Stomach (tissue), 9 donors: Measurements from ENCODE around the gene DLL4. TPM values are rescaled to one million over a fixed set of nuclear protein-coding genes. Genes with fewer than 3 reads are reported as not detected.

Experiments used
- DNase-seq, 2 donors: peaks; one replicate each; pipeline versions ENCODE4 v3.0.0 to v3.0.0-alpha.2; 2013 to 2019
- H3K27ac ChIP-seq, 5 donors: fragments of 200-600 bp in 4 of 5; sonication (generic) in 4 of 5; one replicate each; pipeline ENCODE4 v1.5.1; 2013 to 2019; ENCODE audit warnings: mild to moderate bottlenecking in 1 of 5, moderate library complexity in 1 of 5
- H3K27me3 ChIP-seq, 3 donors: fragments of 200-600 bp; sonication (generic); one replicate each; pipeline ENCODE4 v1.5.1; 2017 to 2019; ENCODE audit warnings: mixed run types in 1 of 3
- H3K36me3 ChIP-seq, 4 donors: fragments of 200-600 bp; sonication (generic); 1 replicate in 3 of 4; 2 replicates in 1 of 4; pipeline ENCODE4 v1.5.1; 2016 to 2019
- H3K4me1 ChIP-seq, 4 donors: fragments of 200-600 bp; sonication (generic); one replicate each; pipeline ENCODE4 v1.5.1; 2016 to 2019
- H3K4me3 ChIP-seq, 4 donors: fragments of 200-600 bp; sonication (generic) in 3 of 4; one replicate each; pipeline ENCODE4 v1.5.1; 2016 to 2019; ENCODE audit warnings: mild to moderate bottlenecking in 1 of 4
- H3K9me3 ChIP-seq, 4 donors: fragments of 200-600 bp; sonication (generic); one replicate each; pipeline ENCODE4 v1.5.1; 2016 to 2019
- EP300 ChIP-seq: sonication (generic); formaldehyde crosslinking; IDR thresholded peaks from one replicate; pipeline ENCODE4 v1.6.1; 2017; ENCODE audit warnings: antibody characterized with exemption
- POLR2A ChIP-seq, 4 donors: fragments of 450-650 bp; IDR thresholded peaks; one replicate each; pipeline ENCODE4 v1.6.1; 2016; ENCODE audit warnings: antibody characterized with exemption in 4 of 4, control low read depth in 2 of 4, mild to moderate bottlenecking in 1 of 4, moderate library complexity in 1 of 4
- POLR2AphosphoS5 ChIP-seq, 3 donors: sonication (generic); formaldehyde crosslinking; IDR thresholded peaks; one replicate each; pipeline ENCODE4 v1.6.1; 2016; ENCODE audit warnings: antibody characterized with exemption in 3 of 3
- WGBS, 5 donors: extraction: QIAGEN DNeasy Blood & Tissue Kit in 3 of 5; methylation state at CpG; one replicate each; pipeline versions ENCODE4 v1.1.5 to v1.1.7; 2013 to 2018; 5-methylcytosine and 5-hydroxymethylcytosine counted together
- intact Hi-C: fragments of 100-400 bp; cut with DNase I; formaldehyde crosslinking; loops from one replicate; pipeline ENCODE4 v1.15.1; 2023; ENCODE audit warnings: low total_unique reads
- polyA plus RNA-seq, 3 donors: library from polyadenylated mRNA; stranded (reverse); fragments of 200-250 nt; gene quantifications; one replicate each; pipeline ENCODE4 v1.2.3, GENCODE V29; 2013
- total RNA-seq, 5 donors: library from RNA; depleted of rRNA; stranded (reverse); fragments of >200 nt; gene quantifications; one replicate each; pipeline versions ENCODE4 v1.1.0 to v1.2.3, GENCODE V29; 2014 to 2016
- TF ChIP-seq, protein P1 (sequence below), 7 experiments: fragments of 450-650 bp in 4 of 7; fragments of 200-600 bp in 3 of 7; sonication (generic) in 3 of 7; IDR thresholded peaks; one replicate each; pipeline ENCODE4 v1.5.1; 2016 to 2019; ENCODE audit warnings: antibody characterized with exemption in 7 of 7, control low read depth in 2 of 7, mild to moderate bottlenecking in 1 of 7
- donor health status: healthy with polysubstance abuse.
- donor health status: Bipolar disorder and iron deficiency.
- donor health status: healthy.

The DLL4 gene
- total and polyA plus RNA-seq, 8 donors: 0.56 to 20.0 (median 2.0) TPM

DNA sequence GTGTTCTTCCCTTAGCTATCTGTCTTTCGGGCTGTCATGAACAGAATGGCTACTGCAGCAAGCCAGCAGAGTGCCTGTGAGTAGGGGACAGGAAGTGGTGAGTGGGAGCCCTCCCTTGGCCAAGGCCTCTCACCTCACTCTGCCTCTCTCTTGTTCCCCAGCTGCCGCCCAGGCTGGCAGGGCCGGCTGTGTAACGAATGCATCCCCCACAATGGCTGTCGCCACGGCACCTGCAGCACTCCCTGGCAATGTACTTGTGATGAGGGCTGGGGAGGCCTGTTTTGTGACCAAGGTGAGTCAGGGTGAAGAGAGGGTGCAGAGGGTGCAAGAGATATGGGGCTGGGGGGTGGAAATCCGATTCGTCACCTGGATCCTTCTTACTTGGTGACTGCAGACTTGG, 3.0 kb downstream of the DLL4 start:
- H3K36me3 ChIP-seq: peaks cover 0 to 18% (median 0%) of the 10 kb centered on the region in 4 donors
- peaks cover 10 to 60% (median 50%) of the 10 kb centered on the region in 3 donors for H3K27me3 ChIP-seq
- WGBS, 5 donors: 59 to 82% (median 74%) methylated on average over 8 of the region's 8 CpGs
- TF ChIP-seq, protein P1, sequence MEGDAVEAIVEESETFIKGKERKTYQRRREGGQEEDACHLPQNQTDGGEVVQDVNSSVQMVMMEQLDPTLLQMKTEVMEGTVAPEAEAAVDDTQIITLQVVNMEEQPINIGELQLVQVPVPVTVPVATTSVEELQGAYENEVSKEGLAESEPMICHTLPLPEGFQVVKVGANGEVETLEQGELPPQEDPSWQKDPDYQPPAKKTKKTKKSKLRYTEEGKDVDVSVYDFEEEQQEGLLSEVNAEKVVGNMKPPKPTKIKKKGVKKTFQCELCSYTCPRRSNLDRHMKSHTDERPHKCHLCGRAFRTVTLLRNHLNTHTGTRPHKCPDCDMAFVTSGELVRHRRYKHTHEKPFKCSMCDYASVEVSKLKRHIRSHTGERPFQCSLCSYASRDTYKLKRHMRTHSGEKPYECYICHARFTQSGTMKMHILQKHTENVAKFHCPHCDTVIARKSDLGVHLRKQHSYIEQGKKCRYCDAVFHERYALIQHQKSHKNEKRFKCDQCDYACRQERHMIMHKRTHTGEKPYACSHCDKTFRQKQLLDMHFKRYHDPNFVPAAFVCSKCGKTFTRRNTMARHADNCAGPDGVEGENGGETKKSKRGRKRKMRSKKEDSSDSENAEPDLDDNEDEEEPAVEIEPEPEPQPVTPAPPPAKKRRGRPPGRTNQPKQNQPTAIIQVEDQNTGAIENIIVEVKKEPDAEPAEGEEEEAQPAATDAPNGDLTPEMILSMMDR (IDR thresholded peaks at IDR 0.05): no peak
- TF ChIP-seq POLR2AphosphoS5 (IDR thresholded peaks at IDR 0.05): no peak
- no peak for TF ChIP-seq POLR2A (IDR thresholded peaks at IDR 0.05)
- no peak for TF ChIP-seq EP300
- intact Hi-C loops: no loop called here
- H3K9me3 ChIP-seq: no peaks in the 10 kb centered on the region
- peaks cover 41 to 66% (median 52%) of the 10 kb centered on the region in 4 donors for H3K4me1 ChIP-seq
- DNase-seq: peak in 1 of 2 donors; percentile 63
- H3K27ac ChIP-seq: peak overlapping the region in 3 of 5 donors; percentile 37 to 47 (median 46)
- peak overlapping the region in 3 of 4 donors; percentile 49 to 75 (median 54) for H3K4me3 ChIP-seq

DNA sequence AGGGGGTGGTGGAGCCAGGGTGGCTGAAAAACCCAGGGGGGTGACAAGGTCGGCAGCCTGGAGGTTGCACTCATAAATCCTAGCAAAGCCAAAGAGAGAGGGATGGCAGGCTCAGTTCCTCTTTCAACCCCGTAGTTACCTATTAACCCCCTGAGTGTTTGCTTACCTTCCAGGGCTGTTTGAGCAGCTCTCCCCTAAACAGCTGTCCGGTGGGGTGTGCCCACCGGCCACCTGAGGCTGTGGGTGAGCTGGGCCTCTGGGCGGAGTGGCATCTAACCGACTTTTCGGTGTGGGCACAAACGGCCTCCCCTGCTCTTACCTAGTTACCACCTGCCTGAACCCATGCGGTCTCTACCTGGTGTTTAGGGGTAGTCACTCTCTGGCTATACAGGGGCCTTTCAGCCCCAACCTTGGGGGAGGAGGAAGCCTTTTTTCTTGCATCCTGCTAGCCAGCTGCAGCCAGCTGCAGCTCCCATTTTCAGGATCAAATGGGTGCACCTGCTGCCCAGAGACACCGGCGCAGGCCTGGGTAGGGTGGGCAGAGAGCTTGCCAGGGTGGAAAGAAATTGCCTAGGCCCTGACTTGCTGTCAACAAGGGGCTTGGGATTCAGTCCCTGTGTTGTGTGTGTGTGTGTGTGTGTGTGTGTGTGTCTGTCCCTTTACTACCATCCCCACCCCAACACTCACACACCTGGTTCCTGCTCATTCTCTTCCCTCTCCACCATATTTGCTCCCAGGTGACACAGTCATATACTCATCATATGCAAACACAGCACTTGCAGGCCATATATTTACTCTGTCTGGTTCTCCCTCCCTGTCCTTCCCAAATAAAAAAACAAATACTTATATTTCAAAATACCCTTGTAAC, 3.7 kb downstream of the DLL4 start:
- H3K27ac ChIP-seq: peak overlapping the region in 4 of 5 donors; percentile 1 to 57 (median 42)
- H3K27me3 ChIP-seq: peaks cover 10 to 53% (median 42%) of the 10 kb centered on the region in 3 donors
- WGBS, 5 donors: 45 to 60% (median 49%) methylated on average over 9 to 11 of the region's 11 CpGs
- peaks cover 0 to 18% (median 0%) of the 10 kb centered on the region in 4 donors for H3K36me3 ChIP-seq
- H3K4me1 ChIP-seq: peaks cover 34 to 58% (median 45%) of the 10 kb centered on the region in 4 donors
- no peaks in the 10 kb centered on the region for H3K9me3 ChIP-seq
- intact Hi-C loops: no loop called here
- TF ChIP-seq, protein P1 (IDR thresholded peaks at IDR 0.05): no peak
- TF ChIP-seq POLR2A (IDR thresholded peaks at IDR 0.05) (no peak), EP300 (no peak), POLR2AphosphoS5 (IDR thresholded peaks at IDR 0.05) (no peak)
- DNase-seq: peak in 1 of 2 donors; percentile 69
- H3K4me3 ChIP-seq: peak overlapping the region in 2 of 4 donors; percentile 54 to 75

DNA sequence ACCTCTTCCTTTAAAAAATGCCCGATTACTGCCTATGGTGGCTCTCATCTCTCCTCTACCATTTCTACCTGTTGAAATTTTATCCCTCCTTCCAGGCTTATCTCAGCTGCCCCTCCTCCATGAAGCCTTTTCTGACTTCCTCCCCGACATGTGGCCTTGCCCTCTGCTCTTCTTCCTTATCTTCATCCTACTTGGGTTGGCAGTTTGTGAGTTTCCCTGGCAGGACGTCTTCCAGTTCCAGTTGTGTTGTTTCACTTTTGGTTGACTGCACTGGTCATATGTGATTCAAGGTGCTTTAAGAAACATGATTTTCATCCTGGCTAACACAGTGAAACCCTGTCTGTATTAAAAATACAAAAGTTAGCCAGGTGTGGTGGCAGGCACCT, 4.4 kb downstream of the DLL4 start:
- peaks cover 0 to 18% (median 0%) of the 10 kb centered on the region in 4 donors for H3K36me3 ChIP-seq
- H3K27me3 ChIP-seq: peaks cover 10 to 47% (median 36%) of the 10 kb centered on the region in 3 donors
- H3K27ac ChIP-seq: peak overlapping the region in 4 of 5 donors; percentile 15 to 57 (median 34)
- TF ChIP-seq POLR2AphosphoS5 (IDR thresholded peaks at IDR 0.05): peak in 1 of 3 donors; percentile 8
- TF ChIP-seq, protein P1 (IDR thresholded peaks at IDR 0.05): no peak
- H3K4me1 ChIP-seq: peaks cover 27 to 52% (median 38%) of the 10 kb centered on the region in 4 donors
- no peak for DNase-seq
- intact Hi-C loops: no loop called here
- WGBS, 5 donors: 52 to 65% (median 58%) methylated on average over 3 of the region's 3 CpGs
- peak overlapping the region in 1 of 4 donors; percentile 75 for H3K4me3 ChIP-seq
- no peaks in the 10 kb centered on the region for H3K9me3 ChIP-seq

DNA sequence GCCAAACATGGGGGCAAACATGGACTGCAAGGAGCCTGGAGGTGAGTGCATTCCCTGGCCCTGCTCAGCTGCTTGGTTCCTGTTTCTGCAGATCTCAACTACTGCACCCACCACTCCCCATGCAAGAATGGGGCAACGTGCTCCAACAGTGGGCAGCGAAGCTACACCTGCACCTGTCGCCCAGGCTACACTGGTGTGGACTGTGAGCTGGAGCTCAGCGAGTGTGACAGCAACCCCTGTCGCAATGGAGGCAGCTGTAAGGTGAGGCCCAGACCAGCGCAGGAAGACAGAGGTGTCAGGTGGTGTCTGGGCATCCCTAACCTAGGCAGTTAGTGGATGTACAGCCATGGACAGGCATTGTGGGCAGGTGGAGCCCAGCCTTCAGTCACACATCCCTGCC, 5.3 kb downstream of the DLL4 start:
- Histone ChIP-seq H3K4me1 (peaks cover 18 to 43% (median 29%) of the 10 kb centered on the region in 4 donors), H3K27me3 (peaks cover 10 to 37% (median 27%) of the 10 kb centered on the region in 3 donors), H3K9me3 (no peaks in the 10 kb centered on the region), H3K36me3 (peaks cover 0 to 18% (median 0%) of the 10 kb centered on the region in 4 donors), H3K27ac (no peak overlapping the region), H3K4me3 (peak overlapping the region in 1 of 4 donors; percentile 16)
- intact Hi-C loops: no loop called here
- WGBS, 5 donors: 91 to 96% (median 94%) methylated on average over 6 of the region's 6 CpGs
- DNase-seq: no peak
- TF ChIP-seq POLR2A (IDR thresholded peaks at IDR 0.05) (no peak), POLR2AphosphoS5 (IDR thresholded peaks at IDR 0.05) (no peak), EP300 (no peak)
- TF ChIP-seq, protein P1 (IDR thresholded peaks at IDR 0.05): no peak
